Neuronal stem cell (in vitro differentiated cells): ENCODE measurements around the gene SYNE1.

Experiments
- DNase-seq: peaks from one replicate; pipeline ENCODE4 v3.0.0-alpha.2; 2013; ENCODE audit warnings: low spot score
- H2AFZ ChIP-seq: one replicate; pipeline ENCODE4 v1.6.1; 2013; ENCODE audit warnings: mild to moderate bottlenecking, low read length, inconsistent platforms
- H2AK5ac ChIP-seq: 2 replicates; pipeline ENCODE4 v1.6.1; 2013; ENCODE audit warnings: low read depth, mild to moderate bottlenecking, inconsistent platforms, low read length, moderate library complexity, mixed read lengths
- H2BK120ac ChIP-seq: 2 replicates; pipeline ENCODE4 v1.6.1; 2013; ENCODE audit warnings: low read depth, mild to moderate bottlenecking, inconsistent platforms, low read length, moderate library complexity, mixed read lengths
- H2BK12ac ChIP-seq: one replicate; pipeline ENCODE4 v1.6.1; 2013; ENCODE audit warnings: low read length, inconsistent platforms
- H2BK15ac ChIP-seq: 2 replicates; pipeline ENCODE4 v1.6.1; 2013; ENCODE audit warnings: mild to moderate bottlenecking, low read length, inconsistent platforms, mixed read lengths
- H2BK5ac ChIP-seq: one replicate; pipeline ENCODE4 v1.6.1; 2013; ENCODE audit warnings: inconsistent platforms, mild to moderate bottlenecking, low read length, moderate library complexity
- H3K14ac ChIP-seq: one replicate; pipeline ENCODE4 v1.6.1; 2013; ENCODE audit warnings: low read length, inconsistent platforms
- H3K18ac ChIP-seq: 2 replicates; pipeline ENCODE4 v1.6.1; 2013; ENCODE audit warnings: low read length, inconsistent platforms
- H3K23ac ChIP-seq: 2 replicates; pipeline ENCODE4 v1.6.1; 2013; ENCODE audit warnings: low read depth, mild to moderate bottlenecking, mixed read lengths, low read length, inconsistent platforms; ENCODE audit not compliant: poor library complexity
- H3K27ac ChIP-seq: replicated peaks from 3 replicates; pipeline ENCODE4 v1.5.1; 2013; ENCODE audit warnings: low read length, inconsistent platforms
- H3K27me3 ChIP-seq, 3 experiments: 2 replicates each; pipeline ENCODE4 v1.6.1; 2013; ENCODE audit warnings: low read length in 3 of 3, mild to moderate bottlenecking in 2 of 3, inconsistent platforms in 1 of 3, low read depth in 1 of 3, mixed read lengths in 1 of 3, moderate library complexity in 1 of 3; ENCODE audit not compliant: control insufficient read depth in 3 of 3, insufficient read depth in 3 of 3
- H3K36me3 ChIP-seq, 2 donors: replicated peaks in 1 of 2; 2 replicates each; pipeline ENCODE4 v1.6.1; 2013; ENCODE audit warnings: low read length in 2 of 2; ENCODE audit not compliant: control insufficient read depth in 2 of 2, insufficient read depth in 2 of 2
- H3K4ac ChIP-seq: 2 replicates; pipeline ENCODE4 v1.6.1; 2013; ENCODE audit warnings: inconsistent platforms, mild to moderate bottlenecking, low read length, moderate library complexity
- H3K4me1 ChIP-seq, 2 donors: 1 replicate in 1 of 2; 2 replicates in 1 of 2; pipeline ENCODE4 v1.6.1; 2013; ENCODE audit warnings: low read length in 2 of 2, low read depth in 1 of 2; ENCODE audit not compliant: control insufficient read depth in 2 of 2, insufficient read depth in 1 of 2
- H3K4me2 ChIP-seq: one replicate; pipeline ENCODE4 v1.6.1; 2013; ENCODE audit warnings: mild to moderate bottlenecking, low read length, inconsistent platforms; ENCODE audit not compliant: insufficient read depth, poor library complexity, severe bottlenecking
- H3K4me3 ChIP-seq, 2 donors: 2 replicates each; pipeline ENCODE4 v1.5.1; 2013; ENCODE audit warnings: low read length in 2 of 2, mild to moderate bottlenecking in 2 of 2, inconsistent platforms in 1 of 2, moderate library complexity in 1 of 2
- H3K79me1 ChIP-seq: one replicate; pipeline ENCODE4 v1.6.1; 2013; ENCODE audit warnings: low read depth, mild to moderate bottlenecking, inconsistent platforms, low read length, moderate library complexity
- H3K9ac ChIP-seq: one replicate; pipeline ENCODE4 v1.6.1; 2013; ENCODE audit warnings: mild to moderate bottlenecking, low read depth, low read length, inconsistent platforms; ENCODE audit not compliant: poor library complexity
- H3K9me3 ChIP-seq, 2 donors: replicated peaks in 1 of 2; 2 replicates each; pipeline versions ENCODE3 to v1.6.1; 2013; ENCODE audit warnings: low read length in 2 of 2, mild to moderate bottlenecking in 2 of 2, inconsistent platforms in 1 of 2, low read depth in 1 of 2, mixed read lengths in 1 of 2, moderate library complexity in 1 of 2; ENCODE audit not compliant: control insufficient read depth in 2 of 2, insufficient read depth in 1 of 2
- H4K8ac ChIP-seq: one replicate; pipeline ENCODE4 v1.6.1; 2013; ENCODE audit warnings: low read depth, mild to moderate bottlenecking, inconsistent platforms, low read length, moderate library complexity
- H4K91ac ChIP-seq: one replicate; pipeline ENCODE4 v1.6.1; 2013; ENCODE audit warnings: low read length, low read depth, mild to moderate bottlenecking, inconsistent platforms; ENCODE audit not compliant: poor library complexity
- WGBS, 2 donors: extraction: QIAGEN DNeasy Blood & Tissue Kit; methylation state at CpG; one replicate each; pipeline ENCODE4 v1.1.7; 2013; ENCODE audit warnings: missing lambda C conversion rate in 2 of 2, mixed read lengths in 1 of 2; ENCODE audit not compliant: insufficient read length in 2 of 2, insufficient replicate concordance in 1 of 2; ENCODE audit errors: extremely low coverage in 2 of 2; 5-methylcytosine and 5-hydroxymethylcytosine counted together

SYNE1 gene

DNA sequence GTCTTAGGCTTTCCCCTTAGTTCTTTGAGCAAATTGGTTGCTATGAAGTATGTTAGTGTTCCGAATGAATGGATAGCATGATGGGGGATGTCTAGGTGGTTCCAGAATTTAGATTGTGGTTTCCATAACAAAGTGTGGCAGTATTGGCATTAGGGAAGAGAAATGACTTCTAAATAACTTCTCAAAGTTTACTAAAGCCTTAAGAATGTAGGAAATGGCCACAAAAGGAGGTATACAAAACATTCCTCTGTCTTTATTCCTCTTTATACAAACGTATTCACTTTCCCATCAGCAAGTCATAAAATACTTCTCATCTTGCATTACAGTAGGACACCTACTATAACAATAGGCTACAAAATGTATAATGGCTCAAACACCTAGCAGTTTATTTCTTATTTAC, 550.1 kb downstream of the SYNE1 start:
- no peak overlapping the region for H2AFZ ChIP-seq
- no peaks in the 10 kb centered on the region for H3K4me1 ChIP-seq
- H4K8ac ChIP-seq: no peak overlapping the region
- no peak overlapping the region for H2AK5ac ChIP-seq
- no peaks in the 10 kb centered on the region for H3K27me3 ChIP-seq
- no peak overlapping the region for H3K4me3 ChIP-seq
- no peak overlapping the region for H2BK120ac ChIP-seq
- H4K91ac ChIP-seq: no peak overlapping the region
- no peaks in the 10 kb centered on the region for H3K36me3 ChIP-seq
- H3K9me3 ChIP-seq: no peaks in the 10 kb centered on the region
- no peak overlapping the region for H3K14ac ChIP-seq
- no peak overlapping the region for H3K18ac ChIP-seq
- H3K79me1 ChIP-seq: no peaks in the 10 kb centered on the region
- no peak overlapping the region for H3K4me2 ChIP-seq
- H3K4ac ChIP-seq: no peak overlapping the region
- no peak overlapping the region for H3K23ac ChIP-seq
- no peak for DNase-seq
- H2BK5ac ChIP-seq: no peak overlapping the region
- WGBS, 2 donors: no CpG with 5 or more reads among the region's 2 CpGs
- no peak overlapping the region for H3K27ac ChIP-seq
- H2BK15ac ChIP-seq: no peak overlapping the region
- H2BK12ac ChIP-seq: no peak overlapping the region
- no peak overlapping the region for H3K9ac ChIP-seq

DNA sequence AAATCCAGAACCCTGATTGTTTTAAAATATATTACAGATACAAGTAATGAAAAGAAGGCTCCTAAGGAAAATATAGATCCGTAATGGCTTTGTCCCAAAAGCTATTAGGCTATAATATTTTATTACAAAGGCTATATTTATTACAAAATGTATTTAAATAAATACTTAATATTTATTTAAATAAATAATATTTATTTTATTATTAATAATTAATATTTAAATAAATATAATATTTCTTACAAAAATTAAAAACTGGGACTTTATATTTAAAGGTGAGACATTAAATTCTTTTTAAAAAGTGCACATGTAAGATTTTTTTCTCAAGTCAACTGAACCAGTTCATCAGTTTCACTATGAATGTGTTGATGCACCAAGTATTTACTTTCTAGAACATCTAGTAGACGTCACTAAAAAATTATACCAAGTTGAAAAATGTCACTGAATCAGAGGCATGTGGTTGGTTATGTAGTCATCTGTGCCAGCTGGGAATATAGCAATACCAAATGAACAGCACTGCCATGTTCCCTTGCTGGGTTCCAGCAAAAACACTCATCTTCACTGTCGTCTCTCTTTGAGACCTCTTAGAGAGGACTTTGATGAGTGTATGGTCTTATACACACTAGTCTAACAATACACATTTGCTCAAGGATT, 550.8 kb downstream of the SYNE1 start:
- Histone ChIP-seq H2AK5ac (no peak overlapping the region), H2BK15ac (no peak overlapping the region), H2BK12ac (no peak overlapping the region), H2AFZ (no peak overlapping the region), H3K27ac (no peak overlapping the region), H4K8ac (no peak overlapping the region), H3K4ac (no peak overlapping the region), H3K23ac (no peak overlapping the region), H3K9me3 (no peaks in the 10 kb centered on the region), H2BK5ac (no peak overlapping the region), H3K79me1 (no peaks in the 10 kb centered on the region), H3K4me3 (no peak overlapping the region), H4K91ac (no peak overlapping the region), H3K18ac (no peak overlapping the region), H2BK120ac (no peak overlapping the region), H3K9ac (no peak overlapping the region), H3K14ac (no peak overlapping the region), H3K4me1 (no peaks in the 10 kb centered on the region), H3K27me3 (no peaks in the 10 kb centered on the region), H3K36me3 (no peaks in the 10 kb centered on the region), H3K4me2 (no peak overlapping the region)
- DNase-seq: no peak
- WGBS, 2 donors: no CpG with 5 or more reads among the region's 3 CpGs

DNA sequence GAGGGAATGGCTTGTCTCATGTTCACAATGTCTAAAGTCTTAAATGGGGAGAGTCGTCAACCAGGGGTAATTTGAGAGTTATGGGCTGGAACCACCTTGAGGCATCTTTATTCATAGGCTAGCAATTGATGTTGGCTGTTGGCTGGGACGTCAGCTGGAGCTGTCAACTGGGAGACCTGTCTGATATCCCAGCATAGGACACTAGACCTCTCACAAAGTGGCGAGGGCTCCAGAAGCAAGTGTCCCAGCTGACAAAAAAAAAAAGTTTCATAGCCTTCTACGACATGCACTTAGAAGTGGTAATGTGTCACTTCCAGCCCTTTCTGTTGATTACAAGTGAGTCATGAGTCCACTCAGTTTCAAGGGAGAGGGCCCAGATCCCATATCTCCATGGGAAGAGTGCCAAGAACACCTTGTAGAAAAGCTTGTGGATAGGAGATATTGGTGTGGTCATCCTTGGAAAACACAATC, 551.7 kb downstream of the SYNE1 start:
- H3K36me3 ChIP-seq: no peaks in the 10 kb centered on the region
- H3K4ac ChIP-seq: no peak overlapping the region
- no peaks in the 10 kb centered on the region for H3K27me3 ChIP-seq
- no peak overlapping the region for H3K9ac ChIP-seq
- no CpG with 5 or more reads among the region's 4 CpGs for WGBS, 2 donors
- no peak overlapping the region for H2AFZ ChIP-seq
- no peak overlapping the region for H3K18ac ChIP-seq
- no peaks in the 10 kb centered on the region for H3K9me3 ChIP-seq
- H3K14ac ChIP-seq: no peak overlapping the region
- no peak overlapping the region for H4K91ac ChIP-seq
- no peak overlapping the region for H3K27ac ChIP-seq
- H4K8ac ChIP-seq: no peak overlapping the region
- no peaks in the 10 kb centered on the region for H3K79me1 ChIP-seq
- H3K4me2 ChIP-seq: no peak overlapping the region
- H2BK120ac ChIP-seq: no peak overlapping the region
- no peak overlapping the region for H2BK15ac ChIP-seq
- DNase-seq: no peak
- no peak overlapping the region for H2AK5ac ChIP-seq
- no peak overlapping the region for H3K4me3 ChIP-seq
- no peak overlapping the region for H2BK12ac ChIP-seq
- H3K4me1 ChIP-seq: no peaks in the 10 kb centered on the region
- H2BK5ac ChIP-seq: no peak overlapping the region
- H3K23ac ChIP-seq: no peak overlapping the region

DNA sequence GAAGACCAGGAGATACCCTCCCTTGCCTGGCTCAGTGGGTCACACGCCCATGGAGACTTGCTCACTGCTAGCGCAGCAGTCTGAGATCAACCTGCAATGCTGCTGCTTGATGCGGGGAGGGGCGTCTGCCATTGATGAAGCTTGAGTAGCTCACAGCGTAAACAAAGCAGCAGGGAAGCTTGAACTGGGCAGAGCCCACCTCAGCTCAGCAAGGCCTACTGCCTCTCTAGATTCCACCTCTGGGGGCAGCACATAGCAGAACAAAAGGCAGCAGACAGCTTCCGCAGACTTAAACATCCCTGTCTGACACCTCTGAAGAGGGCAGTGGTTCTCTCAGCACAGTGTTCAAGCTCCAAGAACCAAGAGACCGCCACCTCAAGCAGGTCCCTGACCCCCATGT, 558.4 kb downstream of the SYNE1 start:
- no peak overlapping the region for H3K27ac ChIP-seq
- H2BK12ac ChIP-seq: no peak overlapping the region
- no peak overlapping the region for H3K9ac ChIP-seq
- WGBS, 2 donors: no CpG with 5 or more reads among the region's 7 CpGs
- no peak overlapping the region for H2BK15ac ChIP-seq
- no peak overlapping the region for H4K8ac ChIP-seq
- no peak overlapping the region for H3K23ac ChIP-seq
- H3K27me3 ChIP-seq: no peaks in the 10 kb centered on the region
- H4K91ac ChIP-seq: no peak overlapping the region
- DNase-seq: no peak
- peak overlapping the region; percentile 40 for H2AFZ ChIP-seq
- H2AK5ac ChIP-seq: no peak overlapping the region
- H3K36me3 ChIP-seq: no peaks in the 10 kb centered on the region
- H2BK5ac ChIP-seq: no peak overlapping the region
- no peak overlapping the region for H3K18ac ChIP-seq
- H3K79me1 ChIP-seq: no peaks in the 10 kb centered on the region
- no peak overlapping the region for H3K4ac ChIP-seq
- no peak overlapping the region for H3K4me2 ChIP-seq
- no peaks in the 10 kb centered on the region for H3K9me3 ChIP-seq
- no peak overlapping the region for H3K14ac ChIP-seq
- H3K4me3 ChIP-seq: no peak overlapping the region
- H3K4me1 ChIP-seq: no peaks in the 10 kb centered on the region
- H2BK120ac ChIP-seq: no peak overlapping the region
